NCI-H82 treated with DMSO at 0.1 percent for 48 hours (cell line): ENCODE results near the gene ENDOV.

ENCODE experiments used
- DNase-seq: peaks from one replicate; lab custom pipeline; 2025; ENCODE audit not compliant: unreplicated experiment; lab: John Stamatoyannopoulos, UW

ENDOV gene

DNA sequence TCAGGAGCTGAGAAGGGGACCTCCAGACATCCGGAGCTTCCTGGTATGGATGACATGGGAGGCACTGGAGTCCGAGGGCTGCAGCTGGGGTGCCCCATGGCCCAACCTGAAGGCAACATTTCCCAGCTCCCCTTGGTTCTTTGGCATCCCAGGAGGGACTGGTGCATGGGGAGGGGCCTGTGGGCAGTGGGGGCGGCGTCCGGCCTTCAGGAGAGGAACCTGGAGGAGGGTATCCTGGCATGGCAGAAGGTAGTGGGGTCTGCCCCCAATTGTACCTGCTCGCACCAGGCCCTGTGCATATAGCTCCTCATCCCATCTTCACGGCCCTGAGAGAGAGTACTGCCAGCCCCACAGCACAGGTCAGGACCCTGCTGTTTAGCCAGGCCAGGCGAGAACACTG is 49.5 kb downstream of the ENDOV start:
- DNase-seq, result no peak

DNA sequence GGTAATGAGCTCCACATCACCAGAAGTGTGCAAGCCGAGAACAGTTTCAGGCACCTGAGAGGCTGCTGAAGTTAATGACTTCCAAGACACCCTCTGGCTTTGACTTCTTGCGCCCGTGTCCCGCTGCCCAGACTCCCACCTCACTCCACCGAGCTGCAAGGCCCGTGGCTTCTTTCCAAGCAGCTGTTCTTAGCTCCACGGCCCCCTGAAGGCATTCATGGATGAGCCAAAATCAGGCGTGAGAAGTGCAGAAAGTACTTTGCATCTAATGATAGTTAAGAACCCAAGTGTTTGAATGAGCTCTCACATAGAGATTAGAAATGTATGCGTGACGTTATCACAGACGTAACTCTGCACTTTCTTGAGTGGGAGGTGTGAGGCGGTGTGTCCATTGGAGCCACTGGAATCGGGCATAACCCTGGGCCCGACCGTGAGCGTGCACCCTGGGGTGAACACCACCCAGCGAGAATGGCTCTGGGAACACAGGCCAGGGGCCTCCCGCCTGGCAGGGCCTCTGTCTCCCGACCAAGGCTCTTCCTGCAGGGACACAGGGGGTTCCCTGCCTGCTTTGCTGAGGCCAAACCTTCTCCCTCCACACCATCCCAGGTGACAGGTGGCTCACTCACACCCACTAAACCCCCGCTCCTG is 50.5 kb downstream of the ENDOV start:
- no peak for DNase-seq

DNA sequence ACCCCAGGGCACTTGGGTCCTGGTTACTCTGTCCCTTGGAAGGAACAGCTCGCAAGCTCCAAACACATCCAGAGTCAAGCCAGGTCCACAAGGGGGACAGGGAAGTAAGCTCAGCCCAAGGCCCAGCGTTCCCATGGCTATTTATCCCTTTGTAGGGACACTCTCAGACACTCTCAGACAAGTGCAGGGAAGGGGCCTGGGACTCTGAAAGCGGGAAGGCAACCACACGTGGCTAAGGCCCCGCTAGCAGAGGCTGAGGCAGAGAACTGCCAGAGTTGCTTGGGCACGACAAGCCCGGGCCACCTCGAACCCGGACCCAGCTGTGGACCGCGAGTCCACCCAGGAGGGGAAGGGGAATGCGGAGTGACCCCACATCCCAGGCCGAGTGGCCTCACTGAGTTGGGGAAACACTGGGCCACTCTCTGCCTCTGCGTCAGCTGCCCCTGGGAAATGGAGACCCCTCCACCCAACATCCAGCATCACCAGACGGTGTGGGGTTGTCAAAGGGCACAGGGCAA is 51.3 kb downstream of the ENDOV start:
- no peak for DNase-seq

- DNase-seq, result no peak
Measured at GRCh38 chr17:80468242-80468641, 53.3 kb downstream of the ENDOV start.

GRCh38 chr17:80468781-80469493 is 54.0 kb downstream of the ENDOV start:
- DNase-seq, result no peak

- DNase-seq, result no peak
Measured at GRCh38 chr17:80469667-80470066, 54.7 kb downstream of the ENDOV start.

DNA sequence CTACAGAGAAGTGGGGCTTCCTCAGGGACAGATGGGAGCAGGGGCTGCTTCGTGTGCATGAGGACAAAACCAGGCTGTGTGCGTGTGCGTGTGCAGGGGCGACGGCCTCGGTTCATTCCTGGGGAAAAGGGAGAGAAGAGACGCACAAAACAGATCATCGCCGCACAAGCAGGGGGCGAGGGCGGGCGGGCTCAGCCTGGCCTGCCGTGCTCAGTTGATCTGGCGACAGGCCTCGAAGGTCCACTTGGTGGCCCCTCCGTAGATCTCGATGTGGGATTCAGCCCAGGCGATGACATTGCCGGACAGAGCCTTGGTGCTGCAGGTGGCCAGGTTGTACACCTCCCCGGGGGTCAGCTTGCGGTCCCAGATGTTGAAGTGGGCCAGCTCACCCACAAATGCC is 55.6 kb downstream of the ENDOV start:
- DNase-seq, result no peak

- DNase-seq, result no peak
Measured at GRCh38 chr17:80471922-80472321, 57.0 kb downstream of the ENDOV start.

DNA sequence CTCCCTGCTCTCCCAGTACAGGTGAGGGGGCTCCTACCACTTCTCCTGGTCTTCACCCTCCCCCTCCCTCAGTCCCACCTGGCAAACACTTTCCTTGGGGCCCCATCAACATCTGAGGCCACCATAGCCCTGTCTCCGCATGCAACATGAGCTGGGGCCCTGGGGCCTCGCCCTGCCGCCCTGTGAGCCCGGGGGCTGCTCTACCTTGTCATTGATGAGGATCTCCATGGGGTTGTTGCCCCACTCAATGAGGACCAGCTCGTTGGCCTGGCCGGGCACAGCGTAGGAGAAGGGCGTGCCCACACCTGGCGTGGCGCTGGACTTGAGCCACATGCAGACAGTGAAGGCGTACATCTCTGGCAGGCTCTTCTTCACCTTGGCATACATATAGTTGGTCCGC is 58.0 kb downstream of the ENDOV start:
- DNase-seq, result no peak

GRCh38 chr17:80473701-80474100 is 58.7 kb downstream of the ENDOV start:
- DNase-seq, result no peak

DNA sequence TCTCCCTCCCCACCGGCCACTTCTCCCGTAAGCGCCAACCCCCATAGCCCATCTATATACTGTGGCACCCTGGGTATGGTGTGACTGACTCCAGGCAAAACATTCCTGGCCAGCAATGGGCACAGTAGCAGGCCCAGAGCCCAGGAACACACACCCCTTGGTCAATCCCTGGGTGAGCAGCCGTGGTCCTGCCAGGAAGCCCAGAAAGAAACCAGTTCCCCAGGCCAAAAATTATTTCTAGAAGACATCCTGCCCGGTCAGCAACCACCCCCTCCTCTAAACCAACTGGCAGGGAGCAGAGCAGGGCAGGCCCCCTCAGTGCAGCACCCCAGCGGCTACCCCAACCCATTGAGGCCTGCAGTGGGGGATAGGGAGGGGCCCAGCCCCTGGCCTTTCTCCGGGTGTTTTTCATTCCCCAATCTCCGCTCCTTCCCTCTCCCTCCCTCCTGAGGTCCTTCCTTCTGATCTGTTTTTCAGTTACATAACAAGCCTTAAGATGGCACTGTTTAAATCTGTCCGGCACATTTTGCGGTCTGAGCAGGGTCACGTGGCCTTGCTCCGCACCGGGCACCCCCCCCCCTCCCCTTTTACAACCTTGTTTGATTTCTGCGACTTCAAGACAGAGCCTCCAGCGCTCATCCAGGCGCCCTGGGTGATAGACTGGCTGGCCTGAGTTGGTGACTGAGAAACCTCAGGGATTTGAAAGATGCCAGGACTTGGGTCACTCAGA is 59.4 kb downstream of the ENDOV start:
- DNase-seq, result peak; percentile 35

DNA sequence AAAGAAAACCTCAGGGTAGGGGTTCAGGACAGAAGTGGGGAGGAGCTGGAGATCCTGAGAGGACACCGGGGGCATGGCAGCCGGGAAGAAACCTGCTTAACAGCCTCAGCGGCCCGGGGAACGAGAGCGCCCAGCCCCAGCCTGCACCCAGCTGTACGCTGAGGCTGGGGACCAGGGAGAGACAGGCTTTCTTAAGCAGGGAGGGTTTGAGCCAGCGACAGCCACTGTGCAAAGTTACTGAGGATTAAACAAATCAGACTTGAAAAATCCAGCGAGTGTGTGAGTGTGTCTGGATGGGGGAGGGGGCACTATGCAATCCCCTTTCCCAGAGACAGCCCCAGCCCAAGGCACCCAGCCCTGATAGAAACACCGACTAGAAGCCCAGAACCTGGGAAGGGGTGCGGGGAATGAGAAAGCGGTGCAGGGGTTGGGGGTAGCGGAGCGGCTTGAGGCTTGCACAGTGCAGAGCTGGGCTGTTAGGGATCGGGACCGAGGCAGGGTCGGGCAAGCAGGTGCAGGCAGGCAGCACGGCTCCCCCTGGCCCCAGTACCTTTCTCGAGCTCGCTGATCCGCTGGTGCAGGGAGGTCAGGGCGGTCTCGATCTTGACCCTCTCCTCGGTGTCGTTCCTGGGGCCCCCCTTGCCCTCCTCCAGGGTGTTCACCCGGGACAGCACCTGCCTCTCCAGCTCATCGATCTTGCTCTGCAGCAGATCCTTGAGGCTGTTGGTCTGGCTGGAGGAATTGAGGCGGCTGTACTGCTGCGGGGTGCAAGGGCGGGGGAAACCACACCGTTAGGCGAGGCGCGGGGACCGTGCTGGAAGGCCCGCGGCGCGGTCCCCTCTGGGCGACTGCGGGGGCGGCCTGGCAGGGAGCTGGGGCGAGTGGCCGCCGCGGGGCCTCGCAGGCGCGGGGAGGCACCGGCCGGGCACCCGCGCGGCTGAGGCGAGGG is 60.3 kb downstream of the ENDOV start:
- no peak for DNase-seq

DNA sequence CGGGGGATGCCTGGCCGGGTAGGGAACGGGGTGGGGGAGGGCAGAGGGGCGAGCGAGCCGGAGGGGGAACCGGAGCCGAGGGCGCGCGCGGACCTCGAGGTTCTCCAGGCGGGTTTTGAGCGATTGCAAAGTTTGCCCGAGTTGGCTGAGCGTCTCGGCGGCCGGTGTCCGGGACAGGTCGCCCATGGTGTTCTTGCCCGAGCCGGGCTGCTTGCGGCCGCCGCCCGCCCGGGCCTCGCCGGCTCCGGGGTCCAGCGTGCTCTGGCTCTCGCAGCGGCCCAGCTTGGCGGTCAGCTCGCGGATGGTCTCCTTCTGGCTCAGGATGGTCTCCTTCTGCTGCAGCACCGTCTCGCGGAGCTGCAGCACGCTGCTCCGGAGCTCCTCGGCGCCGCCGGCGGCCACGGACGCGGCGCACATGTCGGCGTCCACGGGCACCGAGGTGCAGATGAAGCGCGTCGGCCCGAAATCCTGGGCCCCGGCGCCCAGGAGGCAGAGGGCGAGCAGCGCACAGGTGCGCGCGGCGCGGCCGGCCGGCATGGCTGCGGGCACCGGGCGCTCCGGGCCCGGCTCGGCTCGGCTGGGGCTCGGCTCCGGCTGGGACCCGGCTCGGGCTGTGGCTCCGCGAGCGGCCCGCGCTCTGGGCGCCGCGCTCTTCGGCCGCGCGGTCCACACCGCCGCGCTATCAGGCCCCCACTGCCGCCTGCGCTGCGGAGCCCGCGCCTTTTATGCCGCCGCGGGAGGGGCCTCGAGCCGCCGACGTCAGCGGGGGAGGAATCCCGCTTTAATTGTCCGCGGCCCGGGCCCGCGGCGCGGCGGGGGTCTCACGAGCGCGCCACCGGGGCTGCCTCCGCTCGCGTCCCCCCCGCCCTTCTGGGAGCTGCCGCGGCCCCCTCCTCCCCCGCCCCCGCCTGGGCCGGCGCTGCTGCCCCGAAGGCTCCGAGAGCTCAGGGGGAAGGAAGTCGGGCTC is 61.2 kb downstream of the ENDOV start, which contains the start of gene NPTX1:
Gene NPTX1 (minus strand): TSS at position 698 of the 967 bp plus-strand sequence. CDS start 161 bp downstream, at position 537.
- peak; percentile 50 for DNase-seq

GRCh38 chr17:80476877-80477646 is 62.1 kb downstream of the ENDOV start:
- DNase-seq, result peak; percentile 72

- DNase-seq, result peak; percentile 55
Measured at GRCh38 chr17:80477647-80478478, 62.9 kb downstream of the ENDOV start.

DNA sequence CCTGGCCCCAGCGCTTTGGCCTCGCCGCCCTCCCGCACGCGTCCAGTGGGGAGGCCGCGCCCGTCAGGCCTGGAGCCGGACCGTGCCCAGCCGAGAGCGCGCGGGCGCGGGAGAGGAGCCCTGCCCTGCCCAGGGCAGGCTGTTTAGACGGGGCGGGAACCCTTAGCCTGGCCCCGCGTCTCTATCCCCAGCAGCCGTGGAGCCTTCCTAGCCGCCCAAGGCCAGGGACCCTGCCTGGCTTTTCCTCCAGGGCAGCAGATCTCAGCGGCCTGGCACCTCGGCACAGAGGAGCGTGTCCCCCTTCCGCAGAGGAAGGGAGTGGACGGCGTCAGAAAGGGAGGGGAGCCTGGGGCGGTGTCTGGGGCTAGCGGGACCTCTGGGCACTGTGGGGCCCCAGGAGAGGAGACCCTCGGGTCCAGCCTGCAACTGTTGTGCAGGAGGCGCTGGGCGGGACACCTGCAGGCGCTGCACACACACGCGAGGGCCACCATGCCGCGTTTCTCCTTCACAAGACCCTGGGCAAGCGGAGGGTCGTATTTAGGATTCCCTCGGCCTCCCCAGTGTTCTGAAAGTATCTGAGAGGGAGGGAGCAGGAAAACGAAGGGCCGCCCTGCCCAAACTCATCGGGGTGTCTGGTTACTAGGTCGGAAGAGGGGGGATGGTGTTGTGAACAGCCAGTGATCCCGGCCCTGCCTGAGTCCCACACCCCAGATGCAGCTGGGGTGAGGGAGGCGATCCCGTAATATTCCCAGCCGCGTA is 63.7 kb downstream of the ENDOV start:
- no peak for DNase-seq

- DNase-seq, result no peak
Measured at GRCh38 chr17:80479246-80479566, 64.2 kb downstream of the ENDOV start.
